Liver (tissue), 3 donors: ENCODE results near the gene GJB2.

Experiments
- JUND ChIP-seq, 2 donors: IDR thresholded peaks; 2 replicates each; pipeline ENCODE4 v1.6.1; 2016; ENCODE audit warnings: antibody characterized with exemption in 2 of 2
- TAF1 ChIP-seq: conservative IDR thresholded peaks from 2 replicates; pipeline ENCODE4 v1.6.1; 2016; ENCODE audit warnings: antibody characterized with exemption, mild to moderate bottlenecking
- YY1 ChIP-seq: IDR thresholded peaks from 2 replicates; pipeline ENCODE4 v1.6.1; 2016; ENCODE audit warnings: antibody characterized with exemption, mild to moderate bottlenecking
- TF ChIP-seq, protein P1 (sequence below): fragments of 150-350 bp; IDR thresholded peaks from 2 replicates; pipeline ENCODE4 v1.5.1; 2017; ENCODE audit warnings: improper control_type of control experiment, low read depth, low read length; ENCODE audit not compliant: missing input control
- TF ChIP-seq, protein P2 (sequence below): IDR thresholded peaks from 2 replicates; pipeline ENCODE4 v1.6.1; 2016; ENCODE audit warnings: antibody characterized with exemption
- TF ChIP-seq, protein P3 (sequence below): IDR thresholded peaks from 2 replicates; pipeline ENCODE4 v1.6.1; 2016; ENCODE audit warnings: antibody characterized with exemption, mild to moderate bottlenecking
- donor health status: healthy.
- donor health status: healthy.

DNA sequence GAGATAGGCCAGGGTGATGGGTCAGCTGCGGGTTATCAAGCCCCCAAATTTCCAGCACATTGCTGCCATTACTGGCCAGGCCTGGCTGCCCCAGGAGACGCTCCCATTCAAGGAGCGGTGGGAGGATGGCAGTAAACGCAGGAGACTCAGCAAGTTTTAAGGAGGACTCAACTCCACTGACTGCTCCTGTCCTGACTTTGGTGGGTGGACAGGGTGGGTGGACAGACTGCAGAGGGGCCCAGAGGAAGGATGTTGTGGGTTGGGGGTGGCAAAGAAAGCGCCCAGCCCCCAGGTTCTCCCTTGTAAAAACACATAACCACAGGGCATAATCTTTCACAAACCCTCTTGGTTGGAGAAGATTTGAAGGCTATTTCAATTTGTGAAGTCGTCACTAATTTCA lies 35.0 kb upstream of the GJB2 start:
- TF ChIP-seq, protein P1, sequence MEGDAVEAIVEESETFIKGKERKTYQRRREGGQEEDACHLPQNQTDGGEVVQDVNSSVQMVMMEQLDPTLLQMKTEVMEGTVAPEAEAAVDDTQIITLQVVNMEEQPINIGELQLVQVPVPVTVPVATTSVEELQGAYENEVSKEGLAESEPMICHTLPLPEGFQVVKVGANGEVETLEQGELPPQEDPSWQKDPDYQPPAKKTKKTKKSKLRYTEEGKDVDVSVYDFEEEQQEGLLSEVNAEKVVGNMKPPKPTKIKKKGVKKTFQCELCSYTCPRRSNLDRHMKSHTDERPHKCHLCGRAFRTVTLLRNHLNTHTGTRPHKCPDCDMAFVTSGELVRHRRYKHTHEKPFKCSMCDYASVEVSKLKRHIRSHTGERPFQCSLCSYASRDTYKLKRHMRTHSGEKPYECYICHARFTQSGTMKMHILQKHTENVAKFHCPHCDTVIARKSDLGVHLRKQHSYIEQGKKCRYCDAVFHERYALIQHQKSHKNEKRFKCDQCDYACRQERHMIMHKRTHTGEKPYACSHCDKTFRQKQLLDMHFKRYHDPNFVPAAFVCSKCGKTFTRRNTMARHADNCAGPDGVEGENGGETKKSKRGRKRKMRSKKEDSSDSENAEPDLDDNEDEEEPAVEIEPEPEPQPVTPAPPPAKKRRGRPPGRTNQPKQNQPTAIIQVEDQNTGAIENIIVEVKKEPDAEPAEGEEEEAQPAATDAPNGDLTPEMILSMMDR, result no peak
- TF ChIP-seq, protein P2, sequence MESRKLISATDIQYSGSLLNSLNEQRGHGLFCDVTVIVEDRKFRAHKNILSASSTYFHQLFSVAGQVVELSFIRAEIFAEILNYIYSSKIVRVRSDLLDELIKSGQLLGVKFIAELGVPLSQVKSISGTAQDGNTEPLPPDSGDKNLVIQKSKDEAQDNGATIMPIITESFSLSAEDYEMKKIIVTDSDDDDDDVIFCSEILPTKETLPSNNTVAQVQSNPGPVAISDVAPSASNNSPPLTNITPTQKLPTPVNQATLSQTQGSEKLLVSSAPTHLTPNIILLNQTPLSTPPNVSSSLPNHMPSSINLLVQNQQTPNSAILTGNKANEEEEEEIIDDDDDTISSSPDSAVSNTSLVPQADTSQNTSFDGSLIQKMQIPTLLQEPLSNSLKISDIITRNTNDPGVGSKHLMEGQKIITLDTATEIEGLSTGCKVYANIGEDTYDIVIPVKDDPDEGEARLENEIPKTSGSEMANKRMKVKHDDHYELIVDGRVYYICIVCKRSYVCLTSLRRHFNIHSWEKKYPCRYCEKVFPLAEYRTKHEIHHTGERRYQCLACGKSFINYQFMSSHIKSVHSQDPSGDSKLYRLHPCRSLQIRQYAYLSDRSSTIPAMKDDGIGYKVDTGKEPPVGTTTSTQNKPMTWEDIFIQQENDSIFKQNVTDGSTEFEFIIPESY, result no peak
- TF ChIP-seq, protein P3, sequence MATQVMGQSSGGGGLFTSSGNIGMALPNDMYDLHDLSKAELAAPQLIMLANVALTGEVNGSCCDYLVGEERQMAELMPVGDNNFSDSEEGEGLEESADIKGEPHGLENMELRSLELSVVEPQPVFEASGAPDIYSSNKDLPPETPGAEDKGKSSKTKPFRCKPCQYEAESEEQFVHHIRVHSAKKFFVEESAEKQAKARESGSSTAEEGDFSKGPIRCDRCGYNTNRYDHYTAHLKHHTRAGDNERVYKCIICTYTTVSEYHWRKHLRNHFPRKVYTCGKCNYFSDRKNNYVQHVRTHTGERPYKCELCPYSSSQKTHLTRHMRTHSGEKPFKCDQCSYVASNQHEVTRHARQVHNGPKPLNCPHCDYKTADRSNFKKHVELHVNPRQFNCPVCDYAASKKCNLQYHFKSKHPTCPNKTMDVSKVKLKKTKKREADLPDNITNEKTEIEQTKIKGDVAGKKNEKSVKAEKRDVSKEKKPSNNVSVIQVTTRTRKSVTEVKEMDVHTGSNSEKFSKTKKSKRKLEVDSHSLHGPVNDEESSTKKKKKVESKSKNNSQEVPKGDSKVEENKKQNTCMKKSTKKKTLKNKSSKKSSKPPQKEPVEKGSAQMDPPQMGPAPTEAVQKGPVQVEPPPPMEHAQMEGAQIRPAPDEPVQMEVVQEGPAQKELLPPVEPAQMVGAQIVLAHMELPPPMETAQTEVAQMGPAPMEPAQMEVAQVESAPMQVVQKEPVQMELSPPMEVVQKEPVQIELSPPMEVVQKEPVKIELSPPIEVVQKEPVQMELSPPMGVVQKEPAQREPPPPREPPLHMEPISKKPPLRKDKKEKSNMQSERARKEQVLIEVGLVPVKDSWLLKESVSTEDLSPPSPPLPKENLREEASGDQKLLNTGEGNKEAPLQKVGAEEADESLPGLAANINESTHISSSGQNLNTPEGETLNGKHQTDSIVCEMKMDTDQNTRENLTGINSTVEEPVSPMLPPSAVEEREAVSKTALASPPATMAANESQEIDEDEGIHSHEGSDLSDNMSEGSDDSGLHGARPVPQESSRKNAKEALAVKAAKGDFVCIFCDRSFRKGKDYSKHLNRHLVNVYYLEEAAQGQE, result no peak
- TF ChIP-seq TAF1 (no peak), JUND (IDR thresholded peaks at IDR 0.05) (no peak), YY1 (no peak)
